HL-60 (cell line): Measurements from ENCODE around the gene DLL3.

Experiments
- GABPA ChIP-seq: IDR thresholded peaks from 2 replicates; pipeline ENCODE4 v1.6.1; 2012; ENCODE audit warnings: low read depth
- TF ChIP-seq, protein P1 (sequence below): IDR thresholded peaks from 2 replicates; pipeline ENCODE4 v1.6.1; 2012; ENCODE audit warnings: low read depth; ENCODE audit not compliant: insufficient replicate concordance
- TF ChIP-seq, protein P2 (sequence below): IDR thresholded peaks from one replicate; pipeline ENCODE4 v1.5.1; 2011; ENCODE audit warnings: low read length, control low read depth, inconsistent platforms; ENCODE audit not compliant: insufficient read depth

DNA sequence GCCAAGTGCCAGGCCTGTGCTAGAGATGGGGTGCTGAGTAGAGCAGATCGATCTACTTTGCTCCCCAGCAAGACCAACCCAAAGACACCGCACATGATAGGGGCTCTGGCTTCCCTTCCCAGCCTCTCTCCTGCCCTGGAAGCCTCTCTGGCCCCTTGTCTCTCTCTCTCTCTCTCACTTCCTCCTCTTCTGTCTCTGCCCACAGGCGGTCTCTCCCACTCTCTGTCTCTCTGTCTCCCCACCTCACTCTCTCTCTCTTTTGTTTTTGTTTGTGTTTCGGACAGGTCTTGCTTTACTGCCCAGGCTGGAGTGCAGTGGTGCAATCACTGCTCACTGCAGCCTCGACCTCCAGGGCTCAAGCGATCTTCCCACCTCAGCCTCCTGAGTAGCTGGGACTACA is 17.5 kb downstream of the DLL3 start:
- TF ChIP-seq, protein P1, sequence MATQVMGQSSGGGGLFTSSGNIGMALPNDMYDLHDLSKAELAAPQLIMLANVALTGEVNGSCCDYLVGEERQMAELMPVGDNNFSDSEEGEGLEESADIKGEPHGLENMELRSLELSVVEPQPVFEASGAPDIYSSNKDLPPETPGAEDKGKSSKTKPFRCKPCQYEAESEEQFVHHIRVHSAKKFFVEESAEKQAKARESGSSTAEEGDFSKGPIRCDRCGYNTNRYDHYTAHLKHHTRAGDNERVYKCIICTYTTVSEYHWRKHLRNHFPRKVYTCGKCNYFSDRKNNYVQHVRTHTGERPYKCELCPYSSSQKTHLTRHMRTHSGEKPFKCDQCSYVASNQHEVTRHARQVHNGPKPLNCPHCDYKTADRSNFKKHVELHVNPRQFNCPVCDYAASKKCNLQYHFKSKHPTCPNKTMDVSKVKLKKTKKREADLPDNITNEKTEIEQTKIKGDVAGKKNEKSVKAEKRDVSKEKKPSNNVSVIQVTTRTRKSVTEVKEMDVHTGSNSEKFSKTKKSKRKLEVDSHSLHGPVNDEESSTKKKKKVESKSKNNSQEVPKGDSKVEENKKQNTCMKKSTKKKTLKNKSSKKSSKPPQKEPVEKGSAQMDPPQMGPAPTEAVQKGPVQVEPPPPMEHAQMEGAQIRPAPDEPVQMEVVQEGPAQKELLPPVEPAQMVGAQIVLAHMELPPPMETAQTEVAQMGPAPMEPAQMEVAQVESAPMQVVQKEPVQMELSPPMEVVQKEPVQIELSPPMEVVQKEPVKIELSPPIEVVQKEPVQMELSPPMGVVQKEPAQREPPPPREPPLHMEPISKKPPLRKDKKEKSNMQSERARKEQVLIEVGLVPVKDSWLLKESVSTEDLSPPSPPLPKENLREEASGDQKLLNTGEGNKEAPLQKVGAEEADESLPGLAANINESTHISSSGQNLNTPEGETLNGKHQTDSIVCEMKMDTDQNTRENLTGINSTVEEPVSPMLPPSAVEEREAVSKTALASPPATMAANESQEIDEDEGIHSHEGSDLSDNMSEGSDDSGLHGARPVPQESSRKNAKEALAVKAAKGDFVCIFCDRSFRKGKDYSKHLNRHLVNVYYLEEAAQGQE: no peak
- TF ChIP-seq, protein P2, sequence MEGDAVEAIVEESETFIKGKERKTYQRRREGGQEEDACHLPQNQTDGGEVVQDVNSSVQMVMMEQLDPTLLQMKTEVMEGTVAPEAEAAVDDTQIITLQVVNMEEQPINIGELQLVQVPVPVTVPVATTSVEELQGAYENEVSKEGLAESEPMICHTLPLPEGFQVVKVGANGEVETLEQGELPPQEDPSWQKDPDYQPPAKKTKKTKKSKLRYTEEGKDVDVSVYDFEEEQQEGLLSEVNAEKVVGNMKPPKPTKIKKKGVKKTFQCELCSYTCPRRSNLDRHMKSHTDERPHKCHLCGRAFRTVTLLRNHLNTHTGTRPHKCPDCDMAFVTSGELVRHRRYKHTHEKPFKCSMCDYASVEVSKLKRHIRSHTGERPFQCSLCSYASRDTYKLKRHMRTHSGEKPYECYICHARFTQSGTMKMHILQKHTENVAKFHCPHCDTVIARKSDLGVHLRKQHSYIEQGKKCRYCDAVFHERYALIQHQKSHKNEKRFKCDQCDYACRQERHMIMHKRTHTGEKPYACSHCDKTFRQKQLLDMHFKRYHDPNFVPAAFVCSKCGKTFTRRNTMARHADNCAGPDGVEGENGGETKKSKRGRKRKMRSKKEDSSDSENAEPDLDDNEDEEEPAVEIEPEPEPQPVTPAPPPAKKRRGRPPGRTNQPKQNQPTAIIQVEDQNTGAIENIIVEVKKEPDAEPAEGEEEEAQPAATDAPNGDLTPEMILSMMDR: no peak
- TF ChIP-seq GABPA: no peak
